HCT116 (cell line): ENCODE results near the gene CACNA2D3. TPM values are rescaled to one million over a fixed set of nuclear protein-coding genes. Genes with fewer than 3 reads are reported as not detected.

Experiments used
- ATAC-seq: fragments of 200-7000 bp; cut with Tn5 transposase; 2 replicates; pipeline ENCODE4 v1.9.1; 2020; ENCODE audit warnings: mild to moderate bottlenecking, moderate library complexity
- BruUV-seq: library from RNA; stranded (reverse); fragments of 400-500 nt; replicated peaks from 2 replicates; lab custom pipeline; 2021; lab: Mats Ljungman, UMichigan
- CTCF ChIA-PET: fragments of 300-600 bp; sonication (Branson Sonifier 250); formaldehyde crosslinking; loops from one replicate; lab custom pipeline; 2021; ENCODE audit warnings: antibody characterized with exemption; lab: Charles Lee
- POLR2A ChIA-PET: fragments of 300-600, 350-600 bp; sonication (Branson Sonifier 250); formaldehyde crosslinking; loops from one replicate; lab custom pipeline; 2021; ENCODE audit warnings: antibody characterized with exemption; lab: Charles Lee
- RAD21 ChIA-PET, 2 experiments: fragments of 300-600 bp; sonication (Branson Sonifier 250); formaldehyde crosslinking; loops; one replicate each; lab custom pipeline; 2023; ENCODE audit warnings: low total read pairs in 2 of 2; ENCODE audit not compliant: uncharacterized antibody in 2 of 2, unreplicated experiment in 2 of 2, low non-redundant PET in 1 of 2; lab: Charles Lee
- DNase-seq: peaks from one replicate; pipeline ENCODE4 v3.0.0-alpha.2; 2010; ENCODE audit warnings: low read depth, low spot score
- H2AFZ ChIP-seq: fragments of 200-600 bp; shearing (Covaris generic), sonication (generic); 2 replicates; pipeline ENCODE4 v1.6.1; 2017; ENCODE audit warnings: low read depth, mixed run types, mixed read lengths, antibody characterized with exemption, low read length; ENCODE audit not compliant: poor library complexity, severe bottlenecking
- H3K27ac ChIP-seq: 2 replicates; pipeline ENCODE4 v1.5.1; 2012; ENCODE audit warnings: low read depth, low read length
- H3K27me3 ChIP-seq: fragments of 200-600 bp; sonication (generic); 2 replicates; pipeline ENCODE4 v1.6.1; 2016; ENCODE audit warnings: mixed run types, low read length, mixed read lengths; ENCODE audit not compliant: insufficient read depth
- H3K36me3 ChIP-seq, 2 experiments: fragments of 200-500 bp in 1 of 2; fragments of 200-600 bp in 1 of 2; sonication (Bioruptor generic) in 1 of 2; sonication (generic) in 1 of 2; 2 replicates each; pipeline versions ENCODE4 v1.5.1 to v1.6.1; 2014 to 2016; ENCODE audit warnings: low read length in 2 of 2, inconsistent platforms in 1 of 2, mixed read lengths in 1 of 2, mixed run types in 1 of 2; ENCODE audit not compliant: insufficient read depth in 2 of 2, control insufficient read depth in 1 of 2
- H3K4me1 ChIP-seq, 2 experiments: fragments of 200-600 bp in 1 of 2; sonication (generic) in 1 of 2; 2 replicates each; pipeline versions ENCODE4 v1.5.1 to v1.6.1; 2012 to 2017; ENCODE audit warnings: low read length in 2 of 2, inconsistent platforms in 1 of 2, mild to moderate bottlenecking in 1 of 2, mixed read lengths in 1 of 2, mixed run types in 1 of 2, moderate library complexity in 1 of 2; ENCODE audit not compliant: insufficient read depth in 2 of 2, control insufficient read depth in 1 of 2
- H3K4me2 ChIP-seq: fragments of 200-600 bp; sonication (generic); 2 replicates; pipeline ENCODE4 v1.6.1; 2017; ENCODE audit warnings: mixed run types, low read length, mixed read lengths
- H3K4me3 ChIP-seq, 2 experiments: fragments of 200-600 bp in 1 of 2; sonication (generic) in 1 of 2; replicated peaks in 1 of 2; 2 replicates each; pipeline ENCODE4 v1.5.1; 2011 to 2016; ENCODE audit warnings: low read length in 2 of 2, control low read depth in 1 of 2, low read depth in 1 of 2, mild to moderate bottlenecking in 1 of 2, mixed read lengths in 1 of 2, mixed run types in 1 of 2
- H3K79me2 ChIP-seq: fragments of 200-600 bp; sonication (generic); 2 replicates; pipeline ENCODE4 v1.6.1; 2017; ENCODE audit warnings: mild to moderate bottlenecking, mixed run types, low read length, moderate library complexity, mixed read lengths; ENCODE audit not compliant: insufficient read depth
- H3K9ac ChIP-seq: fragments of 200-600 bp; sonication (generic); 2 replicates; pipeline ENCODE4 v1.6.1; 2016; ENCODE audit warnings: low read length, mixed read lengths
- H3K9me2 ChIP-seq: fragments of 200-600 bp; sonication (generic), shearing (Covaris generic); 2 replicates; pipeline ENCODE4 v1.6.1; 2017; ENCODE audit warnings: mixed run types, mild to moderate bottlenecking, moderate library complexity; ENCODE audit not compliant: insufficient read depth
- H3K9me3 ChIP-seq, 2 experiments: fragments of 200-500 bp in 1 of 2; fragments of 200-600 bp in 1 of 2; sonication (Bioruptor generic) in 1 of 2; sonication (generic) in 1 of 2; 2 replicates each; pipeline ENCODE4 v1.6.1; 2014 to 2017; ENCODE audit warnings: low read length in 2 of 2, mixed read lengths in 2 of 2, inconsistent platforms in 1 of 2, low read depth in 1 of 2, mild to moderate bottlenecking in 1 of 2, mixed run types in 1 of 2, moderate library complexity in 1 of 2; ENCODE audit not compliant: control insufficient read depth in 1 of 2, insufficient read depth in 1 of 2
- H4K20me1 ChIP-seq: fragments of 200-600 bp; sonication (generic), shearing (Covaris generic); 2 replicates; pipeline ENCODE4 v1.6.1; 2017; ENCODE audit warnings: mixed run types, mild to moderate bottlenecking, moderate library complexity; ENCODE audit not compliant: insufficient read depth
- ATF3 ChIP-seq: IDR thresholded peaks from 2 replicates; pipeline ENCODE4 v1.6.1; 2012
- CEBPB ChIP-seq: IDR thresholded peaks from 2 replicates; pipeline ENCODE4 v1.6.1; 2012; ENCODE audit warnings: low read depth
- ELF1 ChIP-seq: IDR thresholded peaks from 2 replicates; pipeline ENCODE4 v1.6.1; 2012; ENCODE audit warnings: low read depth, borderline replicate concordance
- EZH2 ChIP-seq: fragments of 200-600 bp; sonication (generic); IDR thresholded peaks from 2 replicates; pipeline ENCODE4 v1.6.1; 2017; ENCODE audit warnings: antibody characterized with exemption, mixed run types
- EZH2phosphoT487 ChIP-seq: fragments of 200-600 bp; IDR thresholded peaks from 2 replicates; pipeline ENCODE4 v1.6.1; 2018; ENCODE audit warnings: antibody characterized with exemption, borderline replicate concordance
- FOSL1 ChIP-seq: IDR thresholded peaks from 2 replicates; pipeline ENCODE4 v1.6.1; 2012; ENCODE audit warnings: low read depth
- POLR2A ChIP-seq: IDR thresholded peaks from 2 replicates; pipeline ENCODE4 v1.7.0; 2011; ENCODE audit warnings: borderline replicate concordance; ENCODE audit not compliant: insufficient read depth, insufficient read length; ENCODE audit errors: extremely low read depth
- POLR2AphosphoS5 ChIP-seq: IDR thresholded peaks from 2 replicates; pipeline ENCODE4 v1.6.1; 2011; ENCODE audit warnings: mild to moderate bottlenecking, low read depth, low read length, moderate library complexity
- REST ChIP-seq: IDR thresholded peaks from 2 replicates; pipeline ENCODE4 v1.6.1; 2012; ENCODE audit warnings: low read depth
- SIN3A ChIP-seq: IDR thresholded peaks from 2 replicates; pipeline ENCODE4 v1.6.1; 2012; ENCODE audit warnings: low read depth
- SP1 ChIP-seq: IDR thresholded peaks from 2 replicates; pipeline ENCODE4 v1.6.1; 2012; ENCODE audit warnings: low read depth
- SRF ChIP-seq: IDR thresholded peaks from 2 replicates; pipeline ENCODE4 v1.6.1; 2012; ENCODE audit warnings: low read depth
- TCF7L2 ChIP-seq: IDR thresholded peaks from 2 replicates; pipeline ENCODE4 v1.7.0; 2011; ENCODE audit warnings: borderline replicate concordance, inconsistent platforms; ENCODE audit not compliant: insufficient read depth, insufficient read length; ENCODE audit errors: extremely low read depth
- ZFX ChIP-seq: fragments of 450-650 bp; IDR thresholded peaks from 2 replicates; pipeline ENCODE4 v1.6.1; 2017
- intact Hi-C: fragments of 100-400 bp; cut with micrococcal nuclease; formaldehyde crosslinking; loops from 2 replicates; pipeline ENCODE4 v1.10.0; 2022
- total RNA-seq: library from RNA; stranded (reverse); gene quantifications from one replicate; pipeline ENCODE4 v1.2.1, GENCODE V29; 2021; ENCODE audit not compliant: unreplicated experiment
- TF ChIP-seq, protein P1 (sequence below), 3 experiments: fragments of 200-600 bp in 1 of 3; sonication (generic) in 1 of 3; IDR thresholded peaks in 2 of 3; conservative IDR thresholded peaks in 1 of 3; 2 replicates each; pipeline ENCODE4 v1.5.1; 2012 to 2017; ENCODE audit warnings: low read depth in 2 of 3, low read length in 2 of 3, antibody characterized with exemption in 1 of 3, borderline replicate concordance in 1 of 3, control low read depth in 1 of 3, mild to moderate bottlenecking in 1 of 3, mixed read lengths in 1 of 3, mixed run types in 1 of 3, moderate library complexity in 1 of 3; ENCODE audit not compliant: insufficient read depth in 1 of 3
- TF ChIP-seq, protein P2 (sequence below): IDR thresholded peaks from 2 replicates; pipeline ENCODE4 v1.6.1; 2012

The CACNA2D3 gene
- total RNA-seq, 1 experiment from 2014 or later: 0.20 TPM

- H2AFZ ChIP-seq: no peak overlapping the region
- no TSS peak for BruUV-seq
- POLR2A ChIA-PET: no interaction called here
Observed at GRCh38 chr3:55090291-55090690, 967.9 kb downstream of the CACNA2D3 start.

More at GRCh38 chr3:55090291-55090690, 967.9 kb downstream of the CACNA2D3 start:
- Histone ChIP-seq H3K4me2 (no peak overlapping the region), H4K20me1 (no peaks in the 10 kb centered on the region), H3K9me3 (no peaks in the 10 kb centered on the region; a peak in 2 of 4 replicates), H3K9me2 (no peaks in the 10 kb centered on the region), H3K27me3 (no peaks in the 10 kb centered on the region), H3K9ac (no peak overlapping the region), H3K79me2 (no peaks in the 10 kb centered on the region), H3K4me3 (no peak overlapping the region), H3K27ac (no peak overlapping the region), H3K36me3 (no peaks in the 10 kb centered on the region), H3K4me1 (no peaks in the 10 kb centered on the region)
- RAD21 ChIA-PET: no interaction called here
- no peak for ATAC-seq
- TF ChIP-seq ATF3 (no peak), ZFX (no peak), REST (no peak), ELF1 (no peak), POLR2AphosphoS5 (no peak), CEBPB (no peak), EZH2 (no peak), TCF7L2 (no peak), SRF (no peak), EZH2phosphoT487 (no peak), SP1 (no peak), POLR2A (no peak), SIN3A (no peak), FOSL1 (no peak)
- TF ChIP-seq, protein P1, sequence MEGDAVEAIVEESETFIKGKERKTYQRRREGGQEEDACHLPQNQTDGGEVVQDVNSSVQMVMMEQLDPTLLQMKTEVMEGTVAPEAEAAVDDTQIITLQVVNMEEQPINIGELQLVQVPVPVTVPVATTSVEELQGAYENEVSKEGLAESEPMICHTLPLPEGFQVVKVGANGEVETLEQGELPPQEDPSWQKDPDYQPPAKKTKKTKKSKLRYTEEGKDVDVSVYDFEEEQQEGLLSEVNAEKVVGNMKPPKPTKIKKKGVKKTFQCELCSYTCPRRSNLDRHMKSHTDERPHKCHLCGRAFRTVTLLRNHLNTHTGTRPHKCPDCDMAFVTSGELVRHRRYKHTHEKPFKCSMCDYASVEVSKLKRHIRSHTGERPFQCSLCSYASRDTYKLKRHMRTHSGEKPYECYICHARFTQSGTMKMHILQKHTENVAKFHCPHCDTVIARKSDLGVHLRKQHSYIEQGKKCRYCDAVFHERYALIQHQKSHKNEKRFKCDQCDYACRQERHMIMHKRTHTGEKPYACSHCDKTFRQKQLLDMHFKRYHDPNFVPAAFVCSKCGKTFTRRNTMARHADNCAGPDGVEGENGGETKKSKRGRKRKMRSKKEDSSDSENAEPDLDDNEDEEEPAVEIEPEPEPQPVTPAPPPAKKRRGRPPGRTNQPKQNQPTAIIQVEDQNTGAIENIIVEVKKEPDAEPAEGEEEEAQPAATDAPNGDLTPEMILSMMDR (IDR thresholded peaks at IDR 0.05 in 2 of 3, conservative IDR thresholded peaks at IDR 0.05 in 1 of 3; ENCODE audit: borderline replicate concordance in 1 of 3, insufficient read depth in 1 of 3, low read depth in 2 of 3, low read length in 2 of 3): no peak
- TF ChIP-seq, protein P2, sequence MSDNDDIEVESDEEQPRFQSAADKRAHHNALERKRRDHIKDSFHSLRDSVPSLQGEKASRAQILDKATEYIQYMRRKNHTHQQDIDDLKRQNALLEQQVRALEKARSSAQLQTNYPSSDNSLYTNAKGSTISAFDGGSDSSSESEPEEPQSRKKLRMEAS: no peak
- no peak for DNase-seq
- intact Hi-C loops: no loop called here
- CTCF ChIA-PET: no interaction called here
